ENCODE data around the gene SSTR3.
"Not testable (repeated sequence)": the region's sequence is repeated elsewhere in the genome, so short reads cannot be mapped to it uniquely, and the experiment has no call there.

SSTR3 gene

GRCh38 chr22:37202001-37202555 is 10.2 kb downstream of the SSTR3 start:
- Histone ChIP-seq H3K4me3 (no peak overlapping the region), H3K27ac (no peak overlapping the region)
- no peak for TF ChIP-seq CTCF (IDR thresholded peaks at IDR 0.05)
- DNase-seq (ENCODE audit: low spot score) = no peak

- H3K4me3 ChIP-seq; H3K27ac ChIP-seq; DNase-seq (ENCODE audit: low spot score): not testable (repeated sequence)
Measured at GRCh38 chr22:37201443-37201820, 10.8 kb downstream of the SSTR3 start.

- peak; percentile 0 for TF ChIP-seq CTCF (IDR thresholded peaks at IDR 0.05)
- peak overlapping the region; percentile 85 for H3K4me3 ChIP-seq
- no peak for DNase-seq (ENCODE audit: low spot score)
- peak overlapping the region; percentile 44 to 96 for H3K27ac ChIP-seq
Measured at GRCh38 chr22:37199760-37200108, 12.5 kb downstream of the SSTR3 start.

- Histone ChIP-seq H3K27ac (peak overlapping the region; percentile 96 to 98), H3K4me3 (peak overlapping the region; percentile 85)
- peak; percentile 82 for TF ChIP-seq CTCF (IDR thresholded peaks at IDR 0.05)
- peak; percentile 99 for DNase-seq (ENCODE audit: low spot score)
Measured at GRCh38 chr22:37199103-37199759, 13.0 kb downstream of the SSTR3 start.

GRCh38 chr22:37198258-37199102 is 13.8 kb downstream of the SSTR3 start:
- TF ChIP-seq CTCF (IDR thresholded peaks at IDR 0.05) = peak; percentile 93
- no peak for DNase-seq (ENCODE audit: low spot score)
- Histone ChIP-seq H3K4me3 (peak overlapping the region; percentile 85), H3K27ac (peak overlapping the region; percentile 96 to 98)

- no peak for TF ChIP-seq CTCF (IDR thresholded peaks at IDR 0.05)
- DNase-seq (ENCODE audit: low spot score) = no peak
- Histone ChIP-seq H3K27ac (peak overlapping the region; percentile 96 to 98), H3K4me3 (peak overlapping the region; percentile 85)
Measured at GRCh38 chr22:37197451-37198257, 14.6 kb downstream of the SSTR3 start.

All from coronary artery (tissue), 2 donors.